B cell (primary cell): ENCODE data around the gene TMEM164. TPM values are rescaled to one million over a fixed set of nuclear protein-coding genes. Genes with fewer than 3 reads are reported as not detected.

Experiments used
- ATAC-seq: fragments of 200-7000 bp; cut with Tn5 transposase; one replicate; pipeline ENCODE4 v1.10.0; 2021; ENCODE audit warnings: low read depth, mild to moderate bottlenecking, moderate number of reproducible peaks, moderate library complexity
- CTCF ChIA-PET: fragments of 350-600 bp; sonication (Branson Sonifier 250); formaldehyde crosslinking; loops from one replicate; lab custom pipeline; 2021; ENCODE audit warnings: antibody characterized with exemption, inconsistent platforms; lab: Charles Lee
- POLR2A ChIA-PET: fragments of 350-600 bp; sonication (Branson Sonifier 250); formaldehyde crosslinking; loops from one replicate; lab custom pipeline; 2021; ENCODE audit warnings: antibody characterized with exemption; lab: Charles Lee
- DNase-seq: peaks from one replicate; pipeline ENCODE4 v3.0.0; 2013
- H2AFZ ChIP-seq: 2 replicates; pipeline ENCODE4 v1.6.1; 2012; ENCODE audit warnings: mild to moderate bottlenecking, low read depth, low read length; ENCODE audit not compliant: insufficient read depth, poor library complexity, severe bottlenecking
- H3K27ac ChIP-seq, 2 donors: 1 replicate in 1 of 2; 2 replicates in 1 of 2; pipeline ENCODE4 v1.5.1; 2012 to 2013; ENCODE audit warnings: low read length in 2 of 2, mild to moderate bottlenecking in 2 of 2, moderate library complexity in 1 of 2
- H3K27me3 ChIP-seq, 4 experiments: fragments of 200-600 bp in 1 of 4; sonication (generic) in 1 of 4; replicated peaks in 1 of 4; 1 replicate in 2 of 4; 2 replicates in 2 of 4; pipeline versions ENCODE4 v1.6.1 to v1.7.0; 2013 to 2016; ENCODE audit warnings: low read length in 3 of 4, mild to moderate bottlenecking in 2 of 4, mixed read lengths in 1 of 4, moderate library complexity in 1 of 4; ENCODE audit not compliant: insufficient read depth in 4 of 4, control insufficient read depth in 3 of 4; ENCODE audit errors: control extremely low read depth in 1 of 4
- H3K36me3 ChIP-seq, 2 experiments: replicated peaks in 1 of 2; 1 replicate in 1 of 2; 2 replicates in 1 of 2; pipeline versions ENCODE4 v1.6.1 to v1.7.1; 2013; ENCODE audit warnings: low read length in 1 of 2; ENCODE audit not compliant: insufficient read depth in 2 of 2, control insufficient read depth in 1 of 2; ENCODE audit errors: control extremely low read depth in 1 of 2, extremely low read depth in 1 of 2
- H3K4me1 ChIP-seq, 2 donors: fragments of 200-600 bp in 1 of 2; sonication (generic) in 1 of 2; 1 replicate in 1 of 2; 2 replicates in 1 of 2; pipeline versions ENCODE4 v1.5.1 to v1.6.1; 2013 to 2017; ENCODE audit warnings: low read length in 2 of 2; ENCODE audit not compliant: control insufficient read depth in 2 of 2, insufficient read depth in 2 of 2
- H3K4me2 ChIP-seq: replicated peaks from 2 replicates; pipeline ENCODE3; 2012; ENCODE audit warnings: mild to moderate bottlenecking, low read depth, low read length; ENCODE audit not compliant: poor library complexity, severe bottlenecking
- H3K4me3 ChIP-seq, 5 experiments: fragments of 200-600 bp in 1 of 5; sonication (generic) in 1 of 5; 1 replicate in 3 of 5; 2 replicates in 2 of 5; pipeline versions ENCODE4 v1.5.1 to v1.7.0; 2011 to 2016; ENCODE audit warnings: low read length in 4 of 5, mild to moderate bottlenecking in 4 of 5, low read depth in 2 of 5, control low read depth in 1 of 5, moderate library complexity in 1 of 5; ENCODE audit not compliant: insufficient read depth in 1 of 5; ENCODE audit errors: control extremely low read depth in 1 of 5, extremely low read depth in 1 of 5
- H3K79me2 ChIP-seq: fragments of 200-600 bp; sonication (generic); one replicate; pipeline ENCODE4 v1.6.0; 2016; ENCODE audit warnings: low read length; ENCODE audit not compliant: control insufficient read depth, insufficient read depth
- H3K9ac ChIP-seq: fragments of 200-600 bp; sonication (generic); 2 replicates; pipeline ENCODE4 v1.6.1; 2017; ENCODE audit warnings: mild to moderate bottlenecking, low read length, moderate library complexity
- H3K9me3 ChIP-seq, 3 donors: one replicate each; pipeline versions ENCODE4 v1.6.1 to v1.7.1; 2013; ENCODE audit warnings: low read length in 2 of 3; ENCODE audit not compliant: control insufficient read depth in 2 of 3, insufficient read depth in 1 of 3; ENCODE audit errors: control extremely low read depth in 1 of 3
- H4K20me1 ChIP-seq: 2 replicates; pipeline ENCODE4 v1.6.0; 2012; ENCODE audit warnings: mild to moderate bottlenecking, low read length; ENCODE audit not compliant: insufficient read depth, control insufficient read depth, poor library complexity, severe bottlenecking
- H3K27ac Mint-ChIP-seq: one replicate; pipeline ENCODE4 v1.8.0; 2021; ENCODE audit warnings: mixed read lengths
- H3K27me3 Mint-ChIP-seq: one replicate; pipeline ENCODE4 v1.8.0; 2021; ENCODE audit warnings: mixed read lengths
- H3K4me1 Mint-ChIP-seq: one replicate; pipeline ENCODE4 v1.8.0; 2021; ENCODE audit warnings: mixed read lengths
- H3K4me3 Mint-ChIP-seq: one replicate; pipeline ENCODE4 v1.8.0; 2021; ENCODE audit warnings: mixed read lengths
- H3K9me3 Mint-ChIP-seq: one replicate; pipeline ENCODE4 v1.8.0; 2022; ENCODE audit warnings: mixed read lengths; ENCODE audit not compliant: insufficient read depth
- CTCF ChIP-seq: fragments of 200-600 bp; IDR thresholded peaks from one replicate; pipeline ENCODE4 v1.8.0; 2022; ENCODE audit warnings: antibody characterized with exemption, mild to moderate bottlenecking
- EZH2 ChIP-seq: IDR thresholded peaks from 2 replicates; pipeline ENCODE4 v1.6.1; 2012; ENCODE audit warnings: borderline replicate concordance, low read depth, mild to moderate bottlenecking, moderate library complexity, low read length; ENCODE audit not compliant: insufficient read depth, poor library complexity, severe bottlenecking
- WGBS: methylation state at CpG from one replicate; pipeline ENCODE4 v1.1.5; 2013; ENCODE audit warnings: missing lambda C conversion rate; ENCODE audit not compliant: insufficient coverage; 5-methylcytosine and 5-hydroxymethylcytosine counted together
- intact Hi-C: fragments of 100-400 bp; cut with micrococcal nuclease; formaldehyde crosslinking; loops from one replicate; pipeline ENCODE4 v1.10.0; 2022
- polyA plus RNA-seq: library from polyadenylated mRNA; depleted of rRNA; stranded (reverse); fragments of >200 nt; gene quantifications from 2 replicates; pipeline ENCODE4 v1.2.3, GENCODE V29; 2012
- total RNA-seq, 2 donors: library from RNA; stranded (reverse); fragments of 120-200 nt in 1 of 2; gene quantifications; 1 replicate in 1 of 2; 2 replicates in 1 of 2; pipeline versions ENCODE4 v1.2.3 to v1.2.4, GENCODE V29; 2013 to 2022

TMEM164 gene
- total and polyA plus RNA-seq, 2 donors (not counting 1 experiment from before 2014, with no cell fraction given), result 9.4 to 26.6 TPM

GRCh38 chrX:110162131-110162530 is 159.2 kb downstream of the TMEM164 start:
- no peak for DNase-seq
- no peaks in the 10 kb centered on the region for H3K27me3 Mint-ChIP-seq
- H3K9me3 Mint-ChIP-seq, result no peaks in the 10 kb centered on the region
- POLR2A ChIA-PET, result no interaction called here
- Histone ChIP-seq H3K9ac (no peak overlapping the region), H2AFZ (no peak overlapping the region), H3K36me3 (no peaks in the 10 kb centered on the region), H3K4me2 (no peak overlapping the region), H3K4me3 (no peak overlapping the region), H3K9me3 (no peaks in the 10 kb centered on the region), H4K20me1 (no peaks in the 10 kb centered on the region), H3K79me2 (no peaks in the 10 kb centered on the region), H3K27me3 (no peaks in the 10 kb centered on the region), H3K4me1 (peaks cover 0 to 12% of the 10 kb centered on the region in 2 donors), H3K27ac (no peak overlapping the region)
- H3K27ac Mint-ChIP-seq, result no peak overlapping the region
- intact Hi-C loops, result no loop called here
- no peak for TF ChIP-seq CTCF
- TF ChIP-seq EZH2, result no peak
- ATAC-seq, result no peak
- WGBS, result 100% methylated on average over 1 of the region's 1 CpG
- H3K4me1 Mint-ChIP-seq, result peaks cover 12% of the 10 kb centered on the region
- CTCF ChIA-PET, result interaction anchor here (0.8 to 28.8 kb wide), 4 partner anchors 15 to 249 kb away, joined by 3 to 721 read pairs (median 40); no protein-coding TSS in a partner anchor
- no peak overlapping the region for H3K4me3 Mint-ChIP-seq

GRCh38 chrX:110162867-110163266 is 160.0 kb downstream of the TMEM164 start:
- intact Hi-C loops, result no loop called here
- DNase-seq (no peak), ATAC-seq (no peak)
- Histone ChIP-seq H4K20me1 (no peaks in the 10 kb centered on the region), H3K27ac (no peak overlapping the region), H3K36me3 (no peaks in the 10 kb centered on the region), H2AFZ (no peak overlapping the region), H3K4me1 (peaks cover 0 to 12% of the 10 kb centered on the region in 2 donors), H3K4me3 (no peak overlapping the region), H3K4me2 (no peak overlapping the region), H3K9me3 (no peaks in the 10 kb centered on the region), H3K9ac (no peak overlapping the region), H3K79me2 (no peaks in the 10 kb centered on the region), H3K27me3 (no peaks in the 10 kb centered on the region)
- TF ChIP-seq CTCF (no peak), EZH2 (no peak)
- ChIA-PET POLR2A (no interaction called here), CTCF (interaction anchor here (28.8 kb wide), 1 partner anchor 249 kb away, joined by 721 read pairs; no protein-coding TSS in a partner anchor)
- Mint-ChIP-seq H3K27me3 (no peaks in the 10 kb centered on the region), H3K4me1 (peaks cover 12% of the 10 kb centered on the region), H3K9me3 (no peaks in the 10 kb centered on the region), H3K4me3 (no peak overlapping the region), H3K27ac (no peak overlapping the region)
- WGBS, result no CpG with 5 or more reads among the region's 1 CpG
